IMR-90 (cell line): ENCODE results near the gene PRM3. TPM values are rescaled to one million over a fixed set of nuclear protein-coding genes. Genes with fewer than 3 reads are reported as not detected.
A peak's percentile ranks its signal among the peaks of the same experiment; 100 is the strongest.

Experiments used
- ATAC-seq: fragments of 200-7000 bp; cut with Tn5 transposase; 2 replicates; pipeline ENCODE4 v1.9.1; 2020; ENCODE audit warnings: low read depth, mild to moderate bottlenecking, moderate library complexity
- BruUV-seq: library from RNA; stranded (reverse); fragments of 400-500 nt; replicated peaks from 2 replicates; lab custom pipeline; 2021; lab: Mats Ljungman, UMichigan
- CTCF ChIA-PET: fragments of 300-600 bp; formaldehyde crosslinking; extraction: SDS; loops from one replicate; lab custom pipeline; 2021; ENCODE audit warnings: antibody characterized with exemption; lab: Yijun Ruan, JAX
- POLR2A ChIA-PET: fragments of 300-600 bp; sonication (Branson Sonifier 250); formaldehyde crosslinking; loops from one replicate; lab custom pipeline; 2022; ENCODE audit warnings: antibody characterized with exemption; ENCODE audit not compliant: unreplicated experiment; lab: Charles Lee
- DNase-seq: peaks from one replicate; pipeline ENCODE4 v3.0.0; 2013
- H2AFZ ChIP-seq: replicated peaks from 2 replicates; pipeline ENCODE3; 2013; ENCODE audit warnings: low read length, mild to moderate bottlenecking; ENCODE audit not compliant: poor library complexity
- H2AK5ac ChIP-seq: 2 replicates; pipeline ENCODE4 v1.6.1; 2013; ENCODE audit warnings: low read depth, low read length, inconsistent platforms
- H2AK9ac ChIP-seq: replicated peaks from 2 replicates; pipeline ENCODE3; 2013; ENCODE audit warnings: mild to moderate bottlenecking, low read depth, low read length, moderate library complexity; ENCODE audit not compliant: poor library complexity
- H2BK120ac ChIP-seq: 2 replicates; pipeline ENCODE4 v1.6.1; 2013; ENCODE audit warnings: low read depth, low read length, inconsistent platforms
- H2BK15ac ChIP-seq: 3 replicates; pipeline ENCODE4 v1.6.1; 2013; ENCODE audit warnings: low read depth, low read length, inconsistent platforms
- H2BK20ac ChIP-seq: 2 replicates; pipeline ENCODE4 v1.6.1; 2013; ENCODE audit warnings: low read depth, mild to moderate bottlenecking, inconsistent platforms, low read length, moderate library complexity
- H2BK5ac ChIP-seq: 2 replicates; pipeline ENCODE4 v1.6.1; 2013; ENCODE audit warnings: mild to moderate bottlenecking, low read depth, low read length, inconsistent platforms; ENCODE audit not compliant: poor library complexity, severe bottlenecking
- H3K14ac ChIP-seq: replicated peaks from 2 replicates; pipeline ENCODE4 v1.6.1; 2013; ENCODE audit warnings: low read depth, low read length, inconsistent platforms
- H3K18ac ChIP-seq: 2 replicates; pipeline ENCODE4 v1.6.1; 2013; ENCODE audit warnings: low read depth, low read length, control low read depth
- H3K23ac ChIP-seq: 2 replicates; pipeline ENCODE4 v1.6.1; 2013; ENCODE audit warnings: low read depth, low read length, inconsistent platforms
- H3K27ac ChIP-seq: 2 replicates; pipeline ENCODE4 v1.5.1; 2013; ENCODE audit warnings: mild to moderate bottlenecking, control low read depth, low read length; ENCODE audit not compliant: insufficient read depth
- H3K27me3 ChIP-seq: 2 replicates; pipeline ENCODE4 v1.6.1; 2013; ENCODE audit warnings: low read length; ENCODE audit not compliant: control insufficient read depth, insufficient read depth
- H3K36me3 ChIP-seq: 2 replicates; pipeline ENCODE4 v1.6.1; 2013; ENCODE audit warnings: low read length, mixed read lengths; ENCODE audit not compliant: control insufficient read depth, insufficient read depth
- H3K4ac ChIP-seq: 2 replicates; pipeline ENCODE4 v1.6.1; 2013; ENCODE audit warnings: low read depth, low read length, inconsistent platforms
- H3K4me1 ChIP-seq: 2 replicates; pipeline ENCODE4 v1.6.1; 2013; ENCODE audit warnings: low read length, mixed read lengths; ENCODE audit not compliant: control insufficient read depth, insufficient read depth
- H3K4me2 ChIP-seq: 2 replicates; pipeline ENCODE4 v1.6.1; 2013; ENCODE audit warnings: low read depth, mild to moderate bottlenecking, control low read depth, low read length, moderate library complexity
- H3K4me3 ChIP-seq: 2 replicates; pipeline ENCODE4 v1.5.1; 2013; ENCODE audit warnings: low read depth, mild to moderate bottlenecking, control low read depth, low read length, moderate library complexity; ENCODE audit not compliant: insufficient read depth
- H3K56ac ChIP-seq: 2 replicates; pipeline ENCODE4 v1.6.1; 2013; ENCODE audit warnings: low read length, inconsistent platforms; ENCODE audit not compliant: insufficient read depth; ENCODE audit errors: extremely low read depth
- H3K79me1 ChIP-seq, 2 experiments: 2 replicates each; pipeline ENCODE4 v1.6.1; 2013; ENCODE audit warnings: low read length in 2 of 2, inconsistent platforms in 1 of 2, low read depth in 1 of 2
- H3K9ac ChIP-seq: 2 replicates; pipeline ENCODE4 v1.6.1; 2013; ENCODE audit warnings: low read depth, low read length, control low read depth
- H3K9me1 ChIP-seq: 2 replicates; pipeline ENCODE4 v1.6.1; 2013; ENCODE audit warnings: low read length, inconsistent platforms; ENCODE audit not compliant: insufficient read depth
- H3K9me3 ChIP-seq: 2 replicates; pipeline ENCODE4 v1.6.1; 2013; ENCODE audit warnings: low read length; ENCODE audit not compliant: control insufficient read depth, insufficient read depth
- H4K20me1 ChIP-seq: 2 replicates; pipeline ENCODE4 v1.6.1; 2013; ENCODE audit warnings: low read length, inconsistent platforms; ENCODE audit not compliant: insufficient read depth
- H4K5ac ChIP-seq: 2 replicates; pipeline ENCODE4 v1.6.1; 2013; ENCODE audit warnings: mild to moderate bottlenecking, low read depth, low read length, control low read depth
- H4K8ac ChIP-seq, 2 experiments: 2 replicates each; pipeline ENCODE4 v1.6.1; 2013; ENCODE audit warnings: low read depth in 2 of 2, low read length in 2 of 2, control low read depth in 1 of 2, inconsistent platforms in 1 of 2
- H4K91ac ChIP-seq: 2 replicates; pipeline ENCODE4 v1.6.1; 2013; ENCODE audit warnings: low read depth, low read length, inconsistent platforms; ENCODE audit not compliant: insufficient read depth
- CEBPB ChIP-seq: IDR thresholded peaks from 2 replicates; pipeline ENCODE4 v1.6.1; 2012; ENCODE audit warnings: low read depth, low read length, improper control_type of control experiment
- MXI1 ChIP-seq: IDR thresholded peaks from 2 replicates; pipeline ENCODE4 v1.6.1; 2012; ENCODE audit warnings: low read depth, mild to moderate bottlenecking, low read length, moderate library complexity, borderline replicate concordance
- WGBS, 2 experiments: methylation state at CpG; one replicate each; pipeline versions ENCODE4 v1.1.5 to v1.1.7; 2013; ENCODE audit warnings: missing lambda C conversion rate in 2 of 2; ENCODE audit not compliant: insufficient read length in 1 of 2; ENCODE audit errors: extremely low coverage in 2 of 2; 5-methylcytosine and 5-hydroxymethylcytosine counted together
- dilution Hi-C: fragments of 300-500 bp; cut with HindIII; formaldehyde crosslinking; loops from one replicate; pipeline ENCODE4 v1.14.3; 2018; ENCODE audit warnings: low sequenced_read_pairs; ENCODE audit not compliant: unreplicated experiment
- in situ Hi-C: fragments of 300-500 bp; cut with MboI; formaldehyde crosslinking; loops from 3 replicates; pipeline ENCODE4 v1.14.3; 2019; ENCODE audit warnings: low sequenced_read_pairs, inconsistent platforms, mixed read lengths
- intact Hi-C: fragments of 100-400 bp; cut with micrococcal nuclease; formaldehyde crosslinking; loops from 2 replicates; pipeline ENCODE4 v1.10.0; 2022
- polyA plus RNA-seq, 3 experiments: library from polyadenylated mRNA; depleted of rRNA; stranded (reverse); fragments of >200 nt; gene quantifications; 2 replicates each; pipeline ENCODE4 v1.2.3, GENCODE V29; 2012; ENCODE audit warnings: low replicate concordance in 1 of 3
- total RNA-seq: library from RNA; depleted of rRNA; stranded (reverse); fragments of >200 nt; gene quantifications from 2 replicates; pipeline ENCODE4 v1.2.3, GENCODE V29; 2012

PRM3 gene
- total and polyA plus RNA-seq, 2 of the 4 experiments (the other 2 are of a cell fraction), result not detected

DNA sequence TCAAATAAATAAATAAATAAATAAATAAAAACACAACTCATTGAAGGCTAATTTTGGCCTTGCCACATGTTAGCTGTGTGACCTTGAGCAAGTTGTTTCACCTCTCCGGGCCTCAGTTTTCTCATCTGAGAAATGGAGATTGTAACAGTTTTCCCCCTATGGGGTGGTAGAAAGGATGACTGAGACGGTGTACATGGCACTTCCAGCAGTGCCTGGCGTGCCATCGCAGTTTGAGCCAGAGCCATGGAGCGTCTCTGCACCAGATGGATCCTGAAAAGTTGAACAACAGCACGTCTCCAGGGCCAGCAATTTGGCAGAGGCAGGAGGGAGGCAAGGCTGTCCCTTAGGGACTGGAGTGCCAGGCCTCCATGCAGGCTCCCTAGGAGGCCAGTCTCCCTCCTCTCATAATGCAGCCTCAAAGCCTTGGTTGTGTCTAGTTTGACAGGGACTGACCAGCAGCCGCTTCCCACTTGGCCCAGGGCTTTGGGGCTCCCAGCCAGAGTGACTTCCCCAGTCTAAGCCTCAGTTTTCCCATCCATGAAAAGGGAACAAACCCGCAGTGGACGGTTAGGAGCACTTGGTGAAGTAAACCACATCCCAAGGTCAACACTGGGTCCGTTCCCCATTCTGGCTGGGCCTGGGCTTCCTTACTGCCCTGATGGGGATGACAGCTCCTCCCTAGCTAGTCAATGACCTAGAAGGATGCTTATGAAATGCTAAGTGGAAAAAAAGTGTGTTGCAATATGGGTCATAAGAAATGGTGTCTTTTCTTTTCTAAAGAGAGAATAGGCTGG, 36.8 kb downstream of the PRM3 start:
- intact Hi-C loops, result no loop called here
- H2AFZ ChIP-seq, result peak overlapping the region; percentile 41
- H3K4me1 ChIP-seq, result peaks cover 4% of the 10 kb centered on the region; the same call in 1 of the 2 replicates
- H3K56ac ChIP-seq, result no peak overlapping the region
- BruUV-seq, result no TSS peak
- H3K23ac ChIP-seq, result no peak overlapping the region
- no peaks in the 10 kb centered on the region for H3K79me1 ChIP-seq
- H3K4me3 ChIP-seq, result no peak overlapping the region
- no peak overlapping the region for H4K91ac ChIP-seq
- H2AK5ac ChIP-seq, result peak overlapping the region; percentile 5; the same call in 1 of the 2 replicates
- no peak for DNase-seq
- H3K18ac ChIP-seq, result no peak overlapping the region
- H2BK120ac ChIP-seq, result no peak overlapping the region
- H2BK15ac ChIP-seq, result no peak overlapping the region
- no peaks in the 10 kb centered on the region; the same call in 1 of the 2 replicates for H3K9me1 ChIP-seq
- POLR2A ChIA-PET, result no interaction called here
- no peak for ATAC-seq
- H3K14ac ChIP-seq, result no peak overlapping the region; the same call in 1 of the 2 replicates
- H3K9ac ChIP-seq, result no peak overlapping the region
- H2AK9ac ChIP-seq, result no peak overlapping the region
- CTCF ChIA-PET, result no interaction called here
- in situ Hi-C loops, result no loop called here
- no peak overlapping the region for H4K5ac ChIP-seq
- no peak overlapping the region for H3K4me2 ChIP-seq
- no peak overlapping the region for H3K27ac ChIP-seq
- no peaks in the 10 kb centered on the region for H4K20me1 ChIP-seq
- no peaks in the 10 kb centered on the region for H3K36me3 ChIP-seq
- dilution Hi-C loops, result no loop called here
- no peak overlapping the region for H2BK5ac ChIP-seq
- 91% methylated on average over 6 of the region's 10 CpGs; no CpG with 5 or more reads in 1 of the 2 experiments for WGBS, 2 experiments
- no peaks in the 10 kb centered on the region for H3K27me3 ChIP-seq
- no peaks in the 10 kb centered on the region for H3K9me3 ChIP-seq
- 0 out of 2 replicates have a peak overlapping the region, but pooled peaks have one; percentile 14 for H2BK20ac ChIP-seq
- TF ChIP-seq MXI1 (no peak), CEBPB (peak; percentile 35; the same call in 1 of the 2 replicates)
- H4K8ac ChIP-seq, result no peak overlapping the region
- no peak overlapping the region for H3K4ac ChIP-seq
